ENCODE results near the gene CASKIN1. TPM values are rescaled to one million over a fixed set of nuclear protein-coding genes. Genes with fewer than 3 reads are reported as not detected.
"Not testable (repeated sequence)": the region's sequence is repeated elsewhere in the genome, so short reads cannot be mapped to it uniquely, and the experiment has no call there.

Gene CASKIN1
- total RNA-seq, result not detected
- not detected for polyA plus RNA-seq

- H3K4me3 ChIP-seq (ENCODE audit: low read depth, low read length), result no peak within 1 kb of the TSS
- H3K9me3 ChIP-seq (ENCODE audit: control insufficient read depth in 2 of 2, low read length in 2 of 2), result no peaks in the 10 kb centered on the region
- Mint-ChIP-seq H3K4me1 (peaks cover 0 to 11% (median 2%) of the 10 kb centered on the region in 4 donors), H3K36me3 (no peaks in the 10 kb centered on the region), H3K27ac (no peak within 1 kb of the TSS), H3K4me3 (peak within 1 kb of the TSS; percentile 48 to 59 (median 57)), H3K27me3 (peaks cover 38% of the 10 kb centered on the region), H3K9me3 (no peaks in the 10 kb centered on the region)
- no peak for DNase-seq
- peaks cover 20% of the 10 kb centered on the region for H3K4me1 ChIP-seq (ENCODE audit: control insufficient read depth, insufficient read depth, low read length, poor library complexity, severe bottlenecking)
- H3K36me3 ChIP-seq (ENCODE audit: control insufficient read depth, insufficient read depth, low read length), result no peaks in the 10 kb centered on the region
- ATAC-seq (ENCODE audit: low read depth in 2 of 2), result no peak
- H3K27me3 ChIP-seq (ENCODE audit: control insufficient read depth, insufficient read depth, low read length), result peaks cover 12% of the 10 kb centered on the region
- no peak within 1 kb of the TSS for H3K27ac ChIP-seq (ENCODE audit: insufficient read depth, low read length, poor library complexity, severe bottlenecking)
Measured at GRCh38 chr16:2196162-2196980, at the start of gene CASKIN1. TSS of gene CASKIN1 (minus strand) at chr16:2196605. CDS start at chr16:2196432, 173 bp downstream.

GRCh38 chr16:2244926-2245795 is 48.8 kb upstream of the CASKIN1 start:
- Mint-ChIP-seq H3K4me1 (peaks cover 0 to 3% (median 0%) of the 10 kb centered on the region in 4 donors), H3K36me3 (peaks cover 4% of the 10 kb centered on the region), H3K27me3 (no peaks in the 10 kb centered on the region), H3K9me3 (peaks cover 0 to 1% (median 0%) of the 10 kb centered on the region in 7 donors), H3K27ac (no peak overlapping the region), H3K4me3 (no peak overlapping the region)
- DNase-seq, result no peak
- Histone ChIP-seq H3K4me3 (ENCODE audit: low read depth, low read length) (no peak overlapping the region), H3K9me3 (ENCODE audit: control insufficient read depth in 2 of 2, low read length in 2 of 2) (no peaks in the 10 kb centered on the region), H3K27ac (ENCODE audit: insufficient read depth, low read length, poor library complexity, severe bottlenecking) (no peak overlapping the region), H3K4me1 (ENCODE audit: control insufficient read depth, insufficient read depth, low read length, poor library complexity, severe bottlenecking) (peaks cover 2% of the 10 kb centered on the region), H3K27me3 (ENCODE audit: control insufficient read depth, insufficient read depth, low read length) (no peaks in the 10 kb centered on the region), H3K36me3 (ENCODE audit: control insufficient read depth, insufficient read depth, low read length) (peaks cover 19% of the 10 kb centered on the region)
- ATAC-seq (ENCODE audit: low read depth in 2 of 2), result no peak

GRCh38 chr16:2244301-2244700 is 47.9 kb upstream of the CASKIN1 start:
- Histone ChIP-seq H3K4me3 (ENCODE audit: low read depth, low read length) (no peak overlapping the region), H3K4me1 (ENCODE audit: control insufficient read depth, insufficient read depth, low read length, poor library complexity, severe bottlenecking) (no peaks in the 10 kb centered on the region), H3K27ac (ENCODE audit: insufficient read depth, low read length, poor library complexity, severe bottlenecking) (no peak overlapping the region), H3K27me3 (ENCODE audit: control insufficient read depth, insufficient read depth, low read length) (no peaks in the 10 kb centered on the region), H3K36me3 (ENCODE audit: control insufficient read depth, insufficient read depth, low read length) (peaks cover 19% of the 10 kb centered on the region), H3K9me3 (ENCODE audit: control insufficient read depth in 2 of 2, low read length in 2 of 2) (no peaks in the 10 kb centered on the region)
- Mint-ChIP-seq H3K4me3 (no peak overlapping the region), H3K4me1 (no peaks in the 10 kb centered on the region), H3K27ac (no peak overlapping the region), H3K9me3 (peaks cover 0 to 1% (median 0%) of the 10 kb centered on the region in 7 donors), H3K36me3 (peaks cover 4% of the 10 kb centered on the region), H3K27me3 (no peaks in the 10 kb centered on the region)
- DNase-seq, result no peak
- ATAC-seq (ENCODE audit: low read depth in 2 of 2), result no peak

- Histone ChIP-seq H3K4me3 (ENCODE audit: low read depth, low read length) (no peak overlapping the region), H3K36me3 (ENCODE audit: control insufficient read depth, insufficient read depth, low read length) (peaks cover 19% of the 10 kb centered on the region), H3K9me3 (ENCODE audit: control insufficient read depth in 2 of 2, low read length in 2 of 2) (no peaks in the 10 kb centered on the region), H3K27me3 (ENCODE audit: control insufficient read depth, insufficient read depth, low read length) (no peaks in the 10 kb centered on the region), H3K4me1 (ENCODE audit: control insufficient read depth, insufficient read depth, low read length, poor library complexity, severe bottlenecking) (no peaks in the 10 kb centered on the region), H3K27ac (ENCODE audit: insufficient read depth, low read length, poor library complexity, severe bottlenecking) (no peak overlapping the region)
- ATAC-seq (ENCODE audit: low read depth in 2 of 2), result no peak
- H3K27ac Mint-ChIP-seq, result no peak overlapping the region
- peaks cover 4% of the 10 kb centered on the region for H3K36me3 Mint-ChIP-seq
- H3K4me1 Mint-ChIP-seq, result no peaks in the 10 kb centered on the region
- H3K4me3 Mint-ChIP-seq, result no peak overlapping the region
- no peak for DNase-seq
- H3K27me3 Mint-ChIP-seq, result no peaks in the 10 kb centered on the region
- H3K9me3 Mint-ChIP-seq, result peaks cover 0 to 1% (median 0%) of the 10 kb centered on the region in 7 donors
Measured at GRCh38 chr16:2243781-2244180, 47.4 kb upstream of the CASKIN1 start.

- Mint-ChIP-seq H3K9me3 (peaks cover 0 to 1% (median 0%) of the 10 kb centered on the region in 7 donors), H3K4me3 (no peak overlapping the region), H3K4me1 (no peaks in the 10 kb centered on the region), H3K36me3 (peaks cover 4% of the 10 kb centered on the region), H3K27ac (no peak overlapping the region), H3K27me3 (no peaks in the 10 kb centered on the region)
- ATAC-seq (ENCODE audit: low read depth in 2 of 2), result no peak
- DNase-seq, result no peak
- Histone ChIP-seq H3K9me3 (ENCODE audit: control insufficient read depth in 2 of 2, low read length in 2 of 2) (no peaks in the 10 kb centered on the region), H3K4me3 (ENCODE audit: low read depth, low read length) (no peak overlapping the region), H3K27ac (ENCODE audit: insufficient read depth, low read length, poor library complexity, severe bottlenecking) (no peak overlapping the region), H3K27me3 (ENCODE audit: control insufficient read depth, insufficient read depth, low read length) (no peaks in the 10 kb centered on the region), H3K4me1 (ENCODE audit: control insufficient read depth, insufficient read depth, low read length, poor library complexity, severe bottlenecking) (no peaks in the 10 kb centered on the region), H3K36me3 (ENCODE audit: control insufficient read depth, insufficient read depth, low read length) (peaks cover 19% of the 10 kb centered on the region)
Measured at GRCh38 chr16:2243031-2243528, 46.7 kb upstream of the CASKIN1 start.

- Histone ChIP-seq H3K27me3 (ENCODE audit: control insufficient read depth, insufficient read depth, low read length) (no peaks in the 10 kb centered on the region), H3K36me3 (ENCODE audit: control insufficient read depth, insufficient read depth, low read length) (peaks cover 19% of the 10 kb centered on the region), H3K27ac (ENCODE audit: insufficient read depth, low read length, poor library complexity, severe bottlenecking) (no peak overlapping the region), H3K4me3 (ENCODE audit: low read depth, low read length) (no peak overlapping the region), H3K9me3 (ENCODE audit: control insufficient read depth in 2 of 2, low read length in 2 of 2) (no peaks in the 10 kb centered on the region), H3K4me1 (ENCODE audit: control insufficient read depth, insufficient read depth, low read length, poor library complexity, severe bottlenecking) (no peaks in the 10 kb centered on the region)
- ATAC-seq (ENCODE audit: low read depth in 2 of 2) (no peak), DNase-seq (no peak)
- peaks cover 4% of the 10 kb centered on the region for H3K36me3 Mint-ChIP-seq
- H3K4me3 Mint-ChIP-seq, result no peak overlapping the region
- no peaks in the 10 kb centered on the region for H3K4me1 Mint-ChIP-seq
- peak overlapping the region in 1 of 3 donors; percentile 27 for H3K27ac Mint-ChIP-seq
- H3K27me3 Mint-ChIP-seq, result no peaks in the 10 kb centered on the region
- H3K9me3 Mint-ChIP-seq, result peaks cover 0 to 1% (median 0%) of the 10 kb centered on the region in 7 donors
Measured at GRCh38 chr16:2242598-2242997, 46.2 kb upstream of the CASKIN1 start.

- H3K27me3 ChIP-seq (ENCODE audit: control insufficient read depth, insufficient read depth, low read length); H3K4me3 ChIP-seq (ENCODE audit: low read depth, low read length); ATAC-seq (ENCODE audit: low read depth in 2 of 2); H3K9me3 ChIP-seq (ENCODE audit: control insufficient read depth in 2 of 2, low read length in 2 of 2); H3K27me3 Mint-ChIP-seq; H3K4me1 ChIP-seq (ENCODE audit: control insufficient read depth, insufficient read depth, low read length, poor library complexity, severe bottlenecking); H3K4me1 Mint-ChIP-seq; H3K27ac ChIP-seq (ENCODE audit: insufficient read depth, low read length, poor library complexity, severe bottlenecking); H3K4me3 Mint-ChIP-seq; DNase-seq; H3K9me3 Mint-ChIP-seq; H3K36me3 Mint-ChIP-seq; H3K27ac Mint-ChIP-seq: not testable (repeated sequence)
- peaks cover 11% of the 10 kb centered on the region for H3K36me3 ChIP-seq (ENCODE audit: control insufficient read depth, insufficient read depth, low read length)
Measured at GRCh38 chr16:2240331-2240730, 43.9 kb upstream of the CASKIN1 start.

Measured in CD4-positive, CD25-positive, alpha-beta regulatory T cell (primary cell).